Measurements from ENCODE around the gene CYTH1.
"Not testable (repeated sequence)": the region's sequence is repeated elsewhere in the genome, so short reads cannot be mapped to it uniquely, and the experiment has no call there.

The CYTH1 gene

GRCh38 chr17:78761789-78762406 is 20.2 kb downstream of the CYTH1 start:
- no peak for DNase-seq (ENCODE audit: low read depth in 2 of 2)

- DNase-seq (ENCODE audit: low read depth in 2 of 2), result no peak
Observed at GRCh38 chr17:78759969-78760352, 22.1 kb downstream of the CYTH1 start.

GRCh38 chr17:78759203-78759968 is 22.7 kb downstream of the CYTH1 start:
- peak in 1 of 2 donors; percentile 60 for DNase-seq (ENCODE audit: low read depth in 2 of 2)

GRCh38 chr17:78753316-78754250 is 28.5 kb downstream of the CYTH1 start:
- DNase-seq (ENCODE audit: low read depth in 2 of 2), result no peak

GRCh38 chr17:78751447-78752161 is 30.5 kb downstream of the CYTH1 start:
- no peak for DNase-seq (ENCODE audit: low read depth in 2 of 2)

- DNase-seq (ENCODE audit: low read depth in 2 of 2), result not testable (repeated sequence)
Observed at GRCh38 chr17:78751000-78751399, 31.1 kb downstream of the CYTH1 start.

GRCh38 chr17:78748730-78749317 is 33.2 kb downstream of the CYTH1 start:
- DNase-seq (ENCODE audit: low read depth in 2 of 2), result peak in 1 of 2 donors; percentile 68

- DNase-seq (ENCODE audit: low read depth in 2 of 2), result peak in 1 of 2 donors; percentile 40
Observed at GRCh38 chr17:78748048-78748729, 33.9 kb downstream of the CYTH1 start.

- DNase-seq (ENCODE audit: low read depth in 2 of 2), result no peak
Observed at GRCh38 chr17:78747488-78747887, 34.6 kb downstream of the CYTH1 start.

- DNase-seq (ENCODE audit: low read depth in 2 of 2), result no peak
Observed at GRCh38 chr17:78746949-78747269, 35.2 kb downstream of the CYTH1 start.

GRCh38 chr17:78746263-78746948 is 35.7 kb downstream of the CYTH1 start:
- no peak for DNase-seq (ENCODE audit: low read depth in 2 of 2)

GRCh38 chr17:78745407-78746088 is 36.5 kb downstream of the CYTH1 start:
- DNase-seq (ENCODE audit: low read depth in 2 of 2), result no peak

- no peak for DNase-seq (ENCODE audit: low read depth in 2 of 2)
Observed at GRCh38 chr17:78742901-78743300, 39.2 kb downstream of the CYTH1 start.

- DNase-seq (ENCODE audit: low read depth in 2 of 2), result no peak
Observed at GRCh38 chr17:78741644-78742284, 40.3 kb downstream of the CYTH1 start.

GRCh38 chr17:78739331-78739931 is 42.6 kb downstream of the CYTH1 start:
- no peak for DNase-seq (ENCODE audit: low read depth in 2 of 2)

GRCh38 chr17:78738698-78739097 is 43.4 kb downstream of the CYTH1 start:
- no peak for DNase-seq (ENCODE audit: low read depth in 2 of 2)

- no peak for DNase-seq (ENCODE audit: low read depth in 2 of 2)
Observed at GRCh38 chr17:78738278-78738677, 43.8 kb downstream of the CYTH1 start.

- DNase-seq (ENCODE audit: low read depth in 2 of 2), result no peak
Observed at GRCh38 chr17:78737332-78737731, 44.7 kb downstream of the CYTH1 start.

All from stimulated activated CD4-positive, alpha-beta T cell treated with anti-CD3 and anti-CD28 coated beads, Interleukin-4, amount 100 ng/mL, for 48 hours (primary cell).